Endothelial cell of umbilical vein (primary cell): ENCODE results near the gene TM4SF4. TPM values are rescaled to one million over a fixed set of nuclear protein-coding genes. Genes with fewer than 3 reads are reported as not detected.

Experiments
- BruUV-seq: library from RNA; stranded (reverse); fragments of 400-500 nt; replicated peaks from 2 replicates; lab custom pipeline; 2021; lab: Mats Ljungman, UMichigan
- CTCF ChIA-PET: fragments of 300-600, 350-600 bp; sonication (Branson Sonifier 250); formaldehyde crosslinking; loops from one replicate; lab custom pipeline; 2021; ENCODE audit warnings: antibody characterized with exemption, inconsistent platforms; lab: Charles Lee
- POLR2A ChIA-PET: fragments of 300-600, 350-600 bp; sonication (Branson Sonifier 250); formaldehyde crosslinking; loops from one replicate; lab custom pipeline; 2021; ENCODE audit warnings: antibody characterized with exemption, inconsistent platforms; lab: Charles Lee
- DNase-seq: peaks from one replicate; pipeline ENCODE4 v3.0.0-alpha.2; 2011; ENCODE audit warnings: low read depth, low spot score
- FAIRE-seq: peaks from 2 replicates; lab custom pipeline; 2011; peaks lifted over from hg19 to GRCh38; lab: Jason Lieb, UNC
- H2AFZ ChIP-seq: 2 replicates; pipeline ENCODE4 v1.6.0; 2012; ENCODE audit warnings: low read depth, low read length, control low read depth, inconsistent platforms
- H3K27ac ChIP-seq: 2 replicates; pipeline ENCODE4 v1.5.1; 2011; ENCODE audit warnings: low read depth, mild to moderate bottlenecking, control low read depth, low read length, moderate library complexity; ENCODE audit not compliant: insufficient read depth
- H3K27me3 ChIP-seq, 2 experiments: 2 replicates each; pipeline versions ENCODE4 v1.6.0 to v1.6.1; 2011; ENCODE audit warnings: low read length in 2 of 2, mixed read lengths in 1 of 2; ENCODE audit not compliant: control insufficient read depth in 2 of 2, insufficient read depth in 2 of 2
- H3K36me3 ChIP-seq, 2 experiments: 2 replicates in 1 of 2; 3 replicates in 1 of 2; pipeline ENCODE4 v1.5.1; 2011; ENCODE audit warnings: low read length in 2 of 2, mild to moderate bottlenecking in 1 of 2, moderate library complexity in 1 of 2; ENCODE audit not compliant: control insufficient read depth in 2 of 2, insufficient read depth in 2 of 2; ENCODE audit errors: extremely low read depth in 1 of 2
- H3K4me1 ChIP-seq: 3 replicates; pipeline ENCODE4 v1.5.1; 2011; ENCODE audit warnings: mild to moderate bottlenecking, low read length; ENCODE audit not compliant: control insufficient read depth, insufficient read depth; ENCODE audit errors: extremely low read depth
- H3K4me2 ChIP-seq: 2 replicates; pipeline ENCODE4 v1.6.1; 2011; ENCODE audit warnings: low read length, control low read depth, mixed read lengths; ENCODE audit not compliant: insufficient read depth
- H3K4me3 ChIP-seq, 3 experiments: fragments of 200-600 bp in 1 of 3; sonication (generic), shearing (Covaris generic) in 1 of 3; replicated peaks in 1 of 3; 2 replicates each; pipeline ENCODE4 v1.5.1; 2011 to 2016; ENCODE audit warnings: control low read depth in 3 of 3, low read length in 3 of 3, mild to moderate bottlenecking in 2 of 3, inconsistent platforms in 1 of 3, low read depth in 1 of 3, moderate library complexity in 1 of 3; ENCODE audit not compliant: insufficient read depth in 1 of 3
- H3K79me2 ChIP-seq: 2 replicates; pipeline ENCODE4 v1.6.0; 2012; ENCODE audit warnings: low read length, inconsistent platforms; ENCODE audit not compliant: control insufficient read depth, insufficient read depth
- H3K9ac ChIP-seq: replicated peaks from 2 replicates; pipeline ENCODE3; 2011; ENCODE audit warnings: low read length, control low read depth; ENCODE audit not compliant: insufficient read depth; ENCODE audit errors: extremely low read depth
- H3K9me1 ChIP-seq: replicated peaks from 3 replicates; pipeline ENCODE4 v1.6.0; 2011; ENCODE audit warnings: mild to moderate bottlenecking, low read length; ENCODE audit not compliant: control insufficient read depth, insufficient read depth; ENCODE audit errors: extremely low read depth
- H3K9me3 ChIP-seq: replicated peaks from 2 replicates; pipeline ENCODE4 v1.5.1; 2012; ENCODE audit warnings: low read length, inconsistent platforms; ENCODE audit not compliant: control insufficient read depth, insufficient read depth
- H4K20me1 ChIP-seq: replicated peaks from 2 replicates; pipeline ENCODE3; 2011; ENCODE audit warnings: mild to moderate bottlenecking, low read length; ENCODE audit not compliant: control insufficient read depth, insufficient read depth; ENCODE audit errors: extremely low read depth
- EZH2 ChIP-seq: IDR thresholded peaks from 2 replicates; pipeline ENCODE4 v1.6.1; 2012; ENCODE audit warnings: borderline replicate concordance, low read depth, mild to moderate bottlenecking, moderate library complexity, low read length, inconsistent platforms; ENCODE audit not compliant: severe bottlenecking
- FOS ChIP-seq: IDR thresholded peaks from 2 replicates; pipeline ENCODE4 v1.6.1; 2011; ENCODE audit warnings: mild to moderate bottlenecking, low read length, moderate library complexity, borderline replicate concordance; ENCODE audit not compliant: insufficient read depth
- GATA2 ChIP-seq: IDR thresholded peaks from 2 replicates; pipeline ENCODE4 v1.7.0; 2011; ENCODE audit warnings: low read depth, mild to moderate bottlenecking, moderate library complexity, mixed read lengths, low read length; ENCODE audit not compliant: insufficient read length, insufficient read depth
- JUN ChIP-seq: IDR thresholded peaks from 2 replicates; pipeline ENCODE4 v1.6.1; 2011; ENCODE audit warnings: borderline replicate concordance, low read depth; ENCODE audit not compliant: insufficient read length, insufficient read depth
- MYC ChIP-seq: IDR thresholded peaks from one replicate; pipeline ENCODE4 v1.6.1; 2011; ENCODE audit warnings: mild to moderate bottlenecking, low read depth, low read length
- POLR2A ChIP-seq: IDR thresholded peaks from 2 replicates; pipeline ENCODE4 v1.6.1; 2012; ENCODE audit warnings: low read depth, mild to moderate bottlenecking, control low read depth, low read length
- POLR2AphosphoS5 ChIP-seq: IDR thresholded peaks from 2 replicates; pipeline ENCODE4 v1.6.1; 2012; ENCODE audit warnings: low read depth, mild to moderate bottlenecking, control low read depth, low read length, moderate library complexity; ENCODE audit not compliant: insufficient read depth
- dilution Hi-C: fragments of 300-500 bp; cut with MboI; formaldehyde crosslinking; loops from one replicate; pipeline ENCODE4 v1.15.0; 2019; ENCODE audit warnings: low sequenced_read_pairs; ENCODE audit not compliant: extremely low pct_ligation_motif_present
- intact Hi-C: fragments of 100-400 bp; cut with micrococcal nuclease; formaldehyde crosslinking; loops from one replicate; pipeline ENCODE4 v1.10.0; 2022
- polyA plus RNA-seq, 4 experiments: library from polyadenylated mRNA; depleted of rRNA in 3 of 4; stranded (reverse) in 3 of 4; unstranded in 1 of 4; fragments of >200 nt; gene quantifications; 2 replicates each; pipeline versions ENCODE4 v1.2.1 to v1.2.3, GENCODE V29; 2011 to 2012; ENCODE audit warnings: missing spikeins in 1 of 4
- total RNA-seq: library from RNA; stranded (reverse); gene quantifications from 2 replicates; pipeline ENCODE4 v1.2.3, GENCODE V29; 2021
- TF ChIP-seq, protein P1 (sequence below), 2 donors: IDR thresholded peaks; 1 replicate in 1 of 2; 2 replicates in 1 of 2; pipeline ENCODE4 v1.5.1; 2011; ENCODE audit warnings: low read length in 2 of 2, mild to moderate bottlenecking in 2 of 2, moderate library complexity in 2 of 2, control low read depth in 1 of 2, inconsistent platforms in 1 of 2, low read depth in 1 of 2; ENCODE audit not compliant: insufficient read depth in 1 of 2; ENCODE audit errors: extremely low read depth in 1 of 2
- TF ChIP-seq, protein P2 (sequence below): IDR thresholded peaks from 2 replicates; pipeline ENCODE4 v1.6.1; 2011; ENCODE audit not compliant: insufficient read depth, insufficient read length

TM4SF4 gene
- total and polyA plus RNA-seq, 2 donors (not counting 3 experiments of a cell fraction or from before 2014, with no cell fraction given), result not detected

- POLR2A ChIA-PET, result interaction anchor here (1.0 kb wide), 1 partner anchor 98 kb away, joined by 5 read pairs; no protein-coding TSS in a partner anchor
- Histone ChIP-seq H2AFZ (no peak overlapping the region), H3K27me3 (no peaks in the 10 kb centered on the region), H3K27ac (no peak overlapping the region), H3K4me3 (no peak overlapping the region), H3K4me2 (no peak overlapping the region), H3K9me1 (no peaks in the 10 kb centered on the region), H4K20me1 (no peaks in the 10 kb centered on the region), H3K9ac (no peak overlapping the region), H3K36me3 (no peaks in the 10 kb centered on the region), H3K4me1 (peaks cover 33% of the 10 kb centered on the region), H3K9me3 (no peaks in the 10 kb centered on the region), H3K79me2 (no peaks in the 10 kb centered on the region)
- no TSS peak for BruUV-seq
- CTCF ChIA-PET, result interaction anchor here (0.7 to 2.7 kb wide), 10 partner anchors 9 to 515 kb away, joined by 3 to 18 read pairs (median 4); partner anchors contain the start of gene TM4SF1
- dilution Hi-C loops (no loop called here), intact Hi-C loops (no loop called here)
- TF ChIP-seq GATA2, result no peak
- no peak for TF ChIP-seq FOS
- no peak for TF ChIP-seq EZH2
- TF ChIP-seq POLR2A, result no peak
- no peak for TF ChIP-seq JUN
- TF ChIP-seq, protein P1, sequence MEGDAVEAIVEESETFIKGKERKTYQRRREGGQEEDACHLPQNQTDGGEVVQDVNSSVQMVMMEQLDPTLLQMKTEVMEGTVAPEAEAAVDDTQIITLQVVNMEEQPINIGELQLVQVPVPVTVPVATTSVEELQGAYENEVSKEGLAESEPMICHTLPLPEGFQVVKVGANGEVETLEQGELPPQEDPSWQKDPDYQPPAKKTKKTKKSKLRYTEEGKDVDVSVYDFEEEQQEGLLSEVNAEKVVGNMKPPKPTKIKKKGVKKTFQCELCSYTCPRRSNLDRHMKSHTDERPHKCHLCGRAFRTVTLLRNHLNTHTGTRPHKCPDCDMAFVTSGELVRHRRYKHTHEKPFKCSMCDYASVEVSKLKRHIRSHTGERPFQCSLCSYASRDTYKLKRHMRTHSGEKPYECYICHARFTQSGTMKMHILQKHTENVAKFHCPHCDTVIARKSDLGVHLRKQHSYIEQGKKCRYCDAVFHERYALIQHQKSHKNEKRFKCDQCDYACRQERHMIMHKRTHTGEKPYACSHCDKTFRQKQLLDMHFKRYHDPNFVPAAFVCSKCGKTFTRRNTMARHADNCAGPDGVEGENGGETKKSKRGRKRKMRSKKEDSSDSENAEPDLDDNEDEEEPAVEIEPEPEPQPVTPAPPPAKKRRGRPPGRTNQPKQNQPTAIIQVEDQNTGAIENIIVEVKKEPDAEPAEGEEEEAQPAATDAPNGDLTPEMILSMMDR (IDR thresholded peaks at IDR 0.05; ENCODE audit: extremely low read depth in 1 of 2, insufficient read depth in 1 of 2, low read depth in 1 of 2, low read length in 2 of 2), result no peak
- TF ChIP-seq MYC, result no peak
- no peak for TF ChIP-seq POLR2AphosphoS5
- TF ChIP-seq, protein P2, sequence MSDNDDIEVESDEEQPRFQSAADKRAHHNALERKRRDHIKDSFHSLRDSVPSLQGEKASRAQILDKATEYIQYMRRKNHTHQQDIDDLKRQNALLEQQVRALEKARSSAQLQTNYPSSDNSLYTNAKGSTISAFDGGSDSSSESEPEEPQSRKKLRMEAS, result no peak
- FAIRE-seq, result peak; percentile 35
- DNase-seq, result peak; percentile 29
These were observed 4.1 kb upstream of the TM4SF4 start for GRCh38 chr3:149470381-149470780.
